ENCODE measurements around the gene MPPED1.

MPPED1 gene

DNA sequence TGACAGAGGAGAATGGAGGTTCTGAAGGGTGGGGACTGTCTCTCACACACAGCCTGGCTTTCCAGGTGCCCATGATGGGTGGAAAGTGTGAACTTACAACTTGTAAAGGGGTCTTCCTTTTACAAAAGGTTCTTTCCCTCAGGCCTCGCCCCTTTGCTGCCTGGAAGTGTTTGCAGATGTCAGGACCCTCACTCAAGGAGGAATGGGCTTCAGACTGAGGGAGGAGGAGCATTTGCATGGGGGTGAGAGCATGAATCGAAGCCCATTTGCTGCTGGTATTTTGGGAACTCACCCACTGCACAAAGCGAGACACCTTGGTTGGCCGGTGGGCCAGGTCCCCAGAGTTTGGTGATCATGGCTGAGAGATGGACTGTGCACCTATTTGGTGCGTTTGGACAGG lies 25.1 kb downstream of the MPPED1 start:
- DNase-seq (ENCODE audit: insufficient read length, low spot score) (no peak), FAIRE-seq (no peak)
- no peak for TF ChIP-seq CTCF (IDR thresholded peaks at IDR 0.05; ENCODE audit: insufficient read depth, missing control alignments)

DNA sequence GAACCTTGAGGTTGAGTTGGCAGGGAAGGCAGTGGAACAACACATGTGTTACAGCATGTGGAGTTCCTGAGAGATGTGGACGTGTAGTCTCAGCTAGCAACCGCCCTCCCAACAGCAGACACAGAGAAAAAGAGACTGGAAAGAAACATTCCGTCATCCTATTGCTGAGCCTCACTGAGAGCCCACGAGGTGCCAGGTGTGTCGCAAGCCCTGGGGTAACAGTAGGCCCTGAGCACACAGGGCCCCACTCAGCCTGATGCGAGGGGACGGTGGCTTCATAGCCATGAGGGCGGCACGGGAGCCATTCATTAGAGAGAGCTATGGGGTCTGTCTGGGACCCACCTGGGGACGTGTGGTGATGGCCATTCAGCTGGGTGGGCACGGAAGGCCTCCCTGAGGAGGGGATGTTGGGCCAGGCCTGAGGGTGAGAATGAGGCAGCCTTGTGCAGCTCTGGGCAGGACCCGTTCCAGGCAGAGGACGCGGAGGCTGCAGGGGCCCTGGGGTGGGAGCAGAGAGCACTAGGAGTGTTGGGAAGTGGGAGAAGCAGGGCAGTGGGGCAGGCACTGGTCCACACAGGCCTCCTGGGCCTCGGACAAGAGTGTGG lies 26.2 kb downstream of the MPPED1 start:
- no peak for TF ChIP-seq CTCF (IDR thresholded peaks at IDR 0.05; ENCODE audit: insufficient read depth, missing control alignments)
- DNase-seq (ENCODE audit: insufficient read length, low spot score), result no peak
- FAIRE-seq, result no peak

DNA sequence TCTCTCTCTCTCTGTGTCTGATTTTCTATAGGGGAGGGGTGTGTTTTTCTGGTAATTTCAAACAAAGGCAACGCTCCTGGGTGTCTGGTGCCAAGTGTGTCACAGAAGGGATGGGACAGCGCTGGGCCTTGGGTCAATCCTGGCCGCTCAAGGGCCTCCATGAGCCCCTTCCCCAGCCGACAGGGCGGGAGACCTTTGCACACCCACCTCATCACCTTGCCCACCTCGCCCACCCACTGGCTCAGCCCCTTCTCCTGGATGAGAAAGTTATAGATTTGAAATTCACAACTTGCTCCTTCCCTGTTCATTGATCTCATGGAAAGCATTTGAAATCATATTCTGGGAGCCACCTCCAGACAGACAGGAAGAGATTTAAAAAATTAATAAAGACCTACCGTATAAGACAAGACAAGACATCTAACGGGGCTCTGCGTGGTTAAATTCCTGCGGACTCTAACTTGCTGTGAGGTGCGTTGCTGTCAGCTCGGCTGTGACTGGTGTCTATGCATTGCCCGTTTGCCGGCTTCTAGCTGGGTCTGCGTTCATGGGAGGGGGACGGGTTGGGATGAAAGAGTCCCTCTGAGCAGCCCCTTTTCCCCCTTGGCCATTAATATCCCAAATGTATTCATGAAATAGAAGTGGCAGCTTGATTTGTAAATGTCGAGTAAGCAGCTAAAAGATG lies 27.0 kb downstream of the MPPED1 start:
- TF ChIP-seq CTCF (IDR thresholded peaks at IDR 0.05; ENCODE audit: insufficient read depth, missing control alignments), result no peak
- FAIRE-seq (no peak), DNase-seq (ENCODE audit: insufficient read length, low spot score) (no peak)

- DNase-seq (ENCODE audit: insufficient read length, low spot score) (no peak), FAIRE-seq (no peak)
- TF ChIP-seq CTCF (IDR thresholded peaks at IDR 0.05; ENCODE audit: insufficient read depth, missing control alignments), result no peak
Measured at GRCh38 chr22:43439368-43440103, 27.7 kb downstream of the MPPED1 start.

- DNase-seq (ENCODE audit: insufficient read length, low spot score) (no peak), FAIRE-seq (no peak)
- TF ChIP-seq CTCF (IDR thresholded peaks at IDR 0.05; ENCODE audit: insufficient read depth, missing control alignments), result no peak
Measured at GRCh38 chr22:43440104-43440387, 28.2 kb downstream of the MPPED1 start.

- no peak for DNase-seq (ENCODE audit: insufficient read length, low spot score)
- TF ChIP-seq CTCF (IDR thresholded peaks at IDR 0.05; ENCODE audit: insufficient read depth, missing control alignments), result no peak
Measured at GRCh38 chr22:43440556-43440955, 28.7 kb downstream of the MPPED1 start.

GRCh38 chr22:43441216-43441615 lies 29.4 kb downstream of the MPPED1 start:
- DNase-seq (ENCODE audit: insufficient read length, low spot score), result no peak
- TF ChIP-seq CTCF (IDR thresholded peaks at IDR 0.05; ENCODE audit: insufficient read depth, missing control alignments), result no peak
- no peak for FAIRE-seq

More at GRCh38 chr22:43440556-43440955, 28.7 kb downstream of the MPPED1 start:
- no peak for FAIRE-seq

All from D721Med (cell line).